ENCODE measurements around the gene UNKL.

UNKL gene

DNA sequence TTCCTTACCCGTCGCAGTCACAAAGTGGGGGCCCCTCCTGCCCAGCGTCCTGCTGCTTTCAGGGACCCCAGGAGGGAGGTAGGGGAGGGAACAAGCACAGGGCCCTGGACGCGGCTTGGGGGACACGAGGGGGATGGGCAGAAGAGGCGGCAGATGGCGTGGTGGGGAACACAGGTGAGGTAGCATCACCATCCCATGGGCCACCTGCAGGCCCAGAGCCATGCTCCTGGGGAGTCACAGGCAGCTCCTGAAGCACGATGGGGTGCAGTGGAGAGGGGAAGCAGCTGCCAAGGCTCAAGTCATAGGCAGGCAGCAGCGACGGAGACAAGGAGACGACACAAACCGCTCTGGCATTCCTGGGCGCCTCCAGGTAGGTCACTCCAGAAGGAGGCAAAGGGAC, 10.8 kb downstream of the UNKL start:
- no peak overlapping the region for H4K8ac ChIP-seq (ENCODE audit: low read depth, low read length)
- H2BK5ac ChIP-seq (ENCODE audit: low read depth, low read length, poor library complexity), result no peak overlapping the region
- no peak overlapping the region for H3K14ac ChIP-seq (ENCODE audit: low read length)
- no peak overlapping the region for H2AK5ac ChIP-seq (ENCODE audit: low read length)
- no peak overlapping the region for H3K18ac ChIP-seq (ENCODE audit: low read length)
- H3K4me1 ChIP-seq (ENCODE audit: control insufficient read depth in 1 of 2, insufficient read depth in 2 of 2, low read length in 2 of 2), result peaks cover 3% of the 10 kb centered on the region in 2 experiments
- no peak overlapping the region for H2AFZ ChIP-seq (ENCODE audit: insufficient read depth, low read length, poor library complexity)
- H3K23ac ChIP-seq (ENCODE audit: low read length), result no peak overlapping the region
- no peak overlapping the region for H2BK12ac ChIP-seq (ENCODE audit: low read length)
- H3K36me3 ChIP-seq (ENCODE audit: control insufficient read depth in 1 of 2, insufficient read depth in 2 of 2, low read length in 2 of 2), result peaks cover 22 to 26% of the 10 kb centered on the region in 2 experiments
- no peak for DNase-seq
- H2BK120ac ChIP-seq (ENCODE audit: insufficient read depth, low read length, poor library complexity), result no peak overlapping the region
- no peaks in the 10 kb centered on the region for H3K9me3 ChIP-seq (ENCODE audit: insufficient read depth, low read depth, low read length)
- no peak overlapping the region for H3K9ac ChIP-seq (ENCODE audit: low read length)
- H3K27me3 ChIP-seq (ENCODE audit: insufficient read depth, low read length), result no peaks in the 10 kb centered on the region
- no peaks in the 10 kb centered on the region for H3K79me2 ChIP-seq (ENCODE audit: control insufficient read depth, insufficient read depth, low read length, poor library complexity)
- no peak overlapping the region for H3K27ac ChIP-seq (ENCODE audit: low read depth, low read length)
- H3K4me3 ChIP-seq (ENCODE audit: low read depth, low read length), result no peak overlapping the region
- no peak overlapping the region for H4K91ac ChIP-seq (ENCODE audit: low read depth, low read length)
- no CpG with 5 or more reads among the region's 14 CpGs for WGBS (ENCODE audit: extremely low coverage, insufficient coverage, insufficient read length)
- no peak overlapping the region for H3K4me2 ChIP-seq (ENCODE audit: low read length)
- peaks cover 3% of the 10 kb centered on the region for H3K79me1 ChIP-seq (ENCODE audit: low read length)
- H4K12ac ChIP-seq (ENCODE audit: low read depth, low read length), result no peak overlapping the region
- H3K4ac ChIP-seq (ENCODE audit: low read depth, low read length), result no peak overlapping the region

DNA sequence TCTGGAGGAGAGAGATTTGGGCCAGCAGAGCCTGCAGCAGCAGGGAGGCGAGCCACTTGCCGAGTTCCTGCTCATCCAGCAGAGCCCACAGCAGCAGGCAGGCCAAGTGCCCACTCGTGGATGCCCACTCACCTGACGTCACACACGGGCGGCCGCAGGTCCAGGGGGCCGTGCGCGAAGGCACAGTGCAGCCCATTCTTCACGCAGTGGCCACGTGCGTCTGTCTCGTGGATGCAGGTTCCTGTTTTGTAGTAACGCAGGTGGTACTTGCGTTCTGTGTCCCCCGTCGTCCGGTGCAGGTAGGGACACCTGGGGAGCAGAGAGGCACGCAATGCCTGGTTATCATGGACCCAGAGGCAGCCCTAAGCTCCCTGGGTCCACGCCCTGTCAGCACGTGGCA, 11.5 kb downstream of the UNKL start:
- peak overlapping the region; percentile 15 for H3K9ac ChIP-seq (ENCODE audit: low read length)
- DNase-seq, result no peak
- no peaks in the 10 kb centered on the region for H3K4me1 ChIP-seq (ENCODE audit: control insufficient read depth in 1 of 2, insufficient read depth in 2 of 2, low read length in 2 of 2)
- no peak overlapping the region for H3K14ac ChIP-seq (ENCODE audit: low read length)
- no peak overlapping the region for H3K4ac ChIP-seq (ENCODE audit: low read depth, low read length)
- H3K27me3 ChIP-seq (ENCODE audit: insufficient read depth, low read length), result no peaks in the 10 kb centered on the region
- no peak overlapping the region for H4K8ac ChIP-seq (ENCODE audit: low read depth, low read length)
- H3K79me1 ChIP-seq (ENCODE audit: low read length), result no peaks in the 10 kb centered on the region
- no peak overlapping the region for H3K4me3 ChIP-seq (ENCODE audit: low read depth, low read length)
- H3K27ac ChIP-seq (ENCODE audit: low read depth, low read length), result no peak overlapping the region
- H3K4me2 ChIP-seq (ENCODE audit: low read length), result no peak overlapping the region
- no CpG with 5 or more reads among the region's 22 CpGs for WGBS (ENCODE audit: extremely low coverage, insufficient coverage, insufficient read length)
- H2BK120ac ChIP-seq (ENCODE audit: insufficient read depth, low read length, poor library complexity), result no peak overlapping the region
- no peak overlapping the region for H4K12ac ChIP-seq (ENCODE audit: low read depth, low read length)
- H3K36me3 ChIP-seq (ENCODE audit: control insufficient read depth in 1 of 2, insufficient read depth in 2 of 2, low read length in 2 of 2), result peaks cover 25 to 27% of the 10 kb centered on the region in 2 experiments
- no peaks in the 10 kb centered on the region for H3K9me3 ChIP-seq (ENCODE audit: insufficient read depth, low read depth, low read length)
- H4K91ac ChIP-seq (ENCODE audit: low read depth, low read length), result no peak overlapping the region
- no peak overlapping the region for H2BK12ac ChIP-seq (ENCODE audit: low read length)
- H2AFZ ChIP-seq (ENCODE audit: insufficient read depth, low read length, poor library complexity), result no peak overlapping the region
- no peak overlapping the region for H3K23ac ChIP-seq (ENCODE audit: low read length)
- H2AK5ac ChIP-seq (ENCODE audit: low read length), result no peak overlapping the region
- no peaks in the 10 kb centered on the region for H3K79me2 ChIP-seq (ENCODE audit: control insufficient read depth, insufficient read depth, low read length, poor library complexity)
- no peak overlapping the region for H3K18ac ChIP-seq (ENCODE audit: low read length)
- H2BK5ac ChIP-seq (ENCODE audit: low read depth, low read length, poor library complexity), result no peak overlapping the region

DNA sequence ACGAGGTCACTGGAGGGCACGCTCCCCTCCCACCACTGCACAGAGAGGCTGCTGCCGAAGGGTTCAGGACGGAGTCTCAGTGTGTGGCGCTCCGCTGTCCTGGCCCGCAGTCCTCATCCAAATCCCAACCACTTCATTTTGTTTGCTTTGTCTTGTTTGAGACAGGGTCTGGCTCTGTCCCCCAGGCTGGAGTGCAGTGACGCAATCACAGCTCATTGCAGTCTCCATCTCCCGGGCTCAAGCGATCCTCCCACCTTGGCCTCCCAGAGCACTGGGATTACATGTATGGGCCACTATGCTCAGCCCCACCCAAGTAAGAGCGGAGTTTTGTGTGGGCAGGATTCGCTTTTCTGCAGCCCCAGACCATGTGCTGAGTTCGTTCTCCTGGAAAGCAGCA, 12.7 kb downstream of the UNKL start:
- Histone ChIP-seq H4K91ac (ENCODE audit: low read depth, low read length) (no peak overlapping the region), H2AK5ac (ENCODE audit: low read length) (no peak overlapping the region), H2BK120ac (ENCODE audit: insufficient read depth, low read length, poor library complexity) (no peak overlapping the region), H3K23ac (ENCODE audit: low read length) (no peak overlapping the region), H2BK12ac (ENCODE audit: low read length) (no peak overlapping the region), H3K4me1 (ENCODE audit: control insufficient read depth in 1 of 2, insufficient read depth in 2 of 2, low read length in 2 of 2) (no peaks in the 10 kb centered on the region), H3K36me3 (ENCODE audit: control insufficient read depth in 1 of 2, insufficient read depth in 2 of 2, low read length in 2 of 2) (peaks cover 26 to 30% of the 10 kb centered on the region in 2 experiments), H3K79me1 (ENCODE audit: low read length) (no peaks in the 10 kb centered on the region), H2BK5ac (ENCODE audit: low read depth, low read length, poor library complexity) (no peak overlapping the region), H3K14ac (ENCODE audit: low read length) (no peak overlapping the region), H3K27ac (ENCODE audit: low read depth, low read length) (no peak overlapping the region), H3K4ac (ENCODE audit: low read depth, low read length) (no peak overlapping the region), H3K4me3 (ENCODE audit: low read depth, low read length) (no peak overlapping the region), H4K8ac (ENCODE audit: low read depth, low read length) (no peak overlapping the region), H3K9ac (ENCODE audit: low read length) (no peak overlapping the region), H3K9me3 (ENCODE audit: insufficient read depth, low read depth, low read length) (no peaks in the 10 kb centered on the region), H3K79me2 (ENCODE audit: control insufficient read depth, insufficient read depth, low read length, poor library complexity) (no peaks in the 10 kb centered on the region), H3K18ac (ENCODE audit: low read length) (no peak overlapping the region), H3K4me2 (ENCODE audit: low read length) (no peak overlapping the region), H4K12ac (ENCODE audit: low read depth, low read length) (no peak overlapping the region), H2AFZ (ENCODE audit: insufficient read depth, low read length, poor library complexity) (no peak overlapping the region), H3K27me3 (ENCODE audit: insufficient read depth, low read length) (no peaks in the 10 kb centered on the region)
- WGBS (ENCODE audit: extremely low coverage, insufficient coverage, insufficient read length), result no CpG with 5 or more reads among the region's 13 CpGs
- DNase-seq, result no peak

DNA sequence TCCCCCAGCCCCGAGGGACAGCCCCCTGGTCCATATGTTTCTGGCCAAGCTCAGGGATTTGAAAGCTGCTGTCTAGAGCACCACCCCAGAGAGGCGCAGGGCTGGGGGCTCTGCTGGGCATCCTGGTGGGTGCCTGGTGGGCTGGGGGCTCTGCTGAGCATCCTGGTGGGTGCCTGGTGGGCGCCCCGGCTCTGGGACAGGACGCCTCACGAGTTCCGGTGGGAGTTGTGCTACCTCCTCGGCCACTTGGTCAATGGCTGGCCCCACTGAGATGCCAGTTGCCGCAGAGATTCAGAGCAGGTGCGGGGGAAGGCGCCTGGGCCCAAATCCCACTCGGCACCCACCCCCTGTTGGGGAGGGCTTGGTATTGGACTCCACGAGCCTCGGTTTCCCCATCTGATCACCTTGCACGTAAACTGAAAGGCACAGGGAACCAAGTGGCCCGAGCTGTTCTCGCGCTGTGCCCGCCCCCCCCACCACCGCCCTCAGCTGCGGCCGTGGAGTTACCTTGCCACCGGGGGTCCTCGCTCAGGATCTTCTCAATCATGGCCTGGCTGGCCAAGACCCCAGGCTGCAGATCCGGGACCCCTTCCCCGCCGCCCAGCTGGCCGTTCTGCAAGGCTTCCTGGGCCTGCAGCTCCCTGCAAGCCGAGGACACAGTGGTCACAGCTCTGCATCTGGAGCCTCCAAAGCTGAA, 13.3 kb downstream of the UNKL start:
- Histone ChIP-seq H3K4me1 (ENCODE audit: control insufficient read depth in 1 of 2, insufficient read depth in 2 of 2, low read length in 2 of 2) (no peaks in the 10 kb centered on the region), H2BK120ac (ENCODE audit: insufficient read depth, low read length, poor library complexity) (no peak overlapping the region), H3K9me3 (ENCODE audit: insufficient read depth, low read depth, low read length) (no peaks in the 10 kb centered on the region), H3K79me1 (ENCODE audit: low read length) (no peaks in the 10 kb centered on the region), H3K23ac (ENCODE audit: low read length) (no peak overlapping the region), H4K12ac (ENCODE audit: low read depth, low read length) (no peak overlapping the region), H2AK5ac (ENCODE audit: low read length) (no peak overlapping the region), H3K36me3 (ENCODE audit: control insufficient read depth in 1 of 2, insufficient read depth in 2 of 2, low read length in 2 of 2) (peaks cover 26 to 31% of the 10 kb centered on the region in 2 experiments), H3K27ac (ENCODE audit: low read depth, low read length) (no peak overlapping the region), H3K18ac (ENCODE audit: low read length) (no peak overlapping the region), H3K4me3 (ENCODE audit: low read depth, low read length) (no peak overlapping the region), H4K8ac (ENCODE audit: low read depth, low read length) (no peak overlapping the region), H3K9ac (ENCODE audit: low read length) (no peak overlapping the region), H3K14ac (ENCODE audit: low read length) (no peak overlapping the region), H2AFZ (ENCODE audit: insufficient read depth, low read length, poor library complexity) (no peak overlapping the region), H2BK12ac (ENCODE audit: low read length) (no peak overlapping the region), H3K27me3 (ENCODE audit: insufficient read depth, low read length) (no peaks in the 10 kb centered on the region), H4K91ac (ENCODE audit: low read depth, low read length) (no peak overlapping the region), H2BK5ac (ENCODE audit: low read depth, low read length, poor library complexity) (no peak overlapping the region), H3K4me2 (ENCODE audit: low read length) (no peak overlapping the region), H3K4ac (ENCODE audit: low read depth, low read length) (no peak overlapping the region), H3K79me2 (ENCODE audit: control insufficient read depth, insufficient read depth, low read length, poor library complexity) (no peaks in the 10 kb centered on the region)
- WGBS (ENCODE audit: extremely low coverage, insufficient coverage, insufficient read length), result no CpG with 5 or more reads among the region's 29 CpGs
- DNase-seq, result no peak
